ENCODE results near the gene TIMP2. TPM values are rescaled to one million over a fixed set of nuclear protein-coding genes. Genes with fewer than 3 reads are reported as not detected.
A peak's percentile ranks its signal among the peaks of the same experiment; 100 is the strongest.

TIMP2 gene
- total and polyA plus RNA-seq, 2 of the 13 experiments (the other 11 are each of a cell fraction or from before 2014, with no cell fraction given) = 3.8 to 8.5 TPM

- TF ChIP-seq ZNF142 (CRISPR knock-in tag; IDR thresholded peaks at IDR 0.05) = no peak
- no peak for TF ChIP-seq AHDC1 (CRISPR knock-in tag; IDR thresholded peaks at IDR 0.05; ENCODE audit: borderline replicate concordance)
- peak; percentile 37; the same call in 1 of the 2 replicates for TF ChIP-seq MAF1 (CRISPR knock-in tag; IDR thresholded peaks at IDR 0.05; ENCODE audit: borderline replicate concordance)
- peak; percentile 13 for TF ChIP-seq ZNF574 (CRISPR knock-in tag; IDR thresholded peaks at IDR 0.05)
- TF ChIP-seq ZNF605 (CRISPR knock-in tag; IDR thresholded peaks at IDR 0.05) = no peak
- no peak for TF ChIP-seq ZNF691 (CRISPR knock-in tag; IDR thresholded peaks at IDR 0.05; ENCODE audit: borderline replicate concordance, low read depth)
- TF ChIP-seq ZXDC (CRISPR knock-in tag; IDR thresholded peaks at IDR 0.05) = no peak
Measured at GRCh38 chr17:78883533-78884131, 41.6 kb downstream of the TIMP2 start (continued).
